SK-N-SH (cell line): Measurements from ENCODE around the gene ZBTB1.

Experiments used
- CTCF ChIP-seq: fragments of 200-600 bp; sonication (generic); IDR thresholded peaks from 2 replicates; pipeline ENCODE4 v1.6.1; 2017; ENCODE audit warnings: antibody characterized with exemption, mild to moderate bottlenecking, moderate library complexity
- ELF1 ChIP-seq: IDR thresholded peaks from 2 replicates; pipeline ENCODE4 v1.4.0; 2012
- RAD21 ChIP-seq: IDR thresholded peaks from 2 replicates; pipeline ENCODE4 v1.6.1; 2012; ENCODE audit warnings: mild to moderate bottlenecking, low read length
- USF1 ChIP-seq: IDR thresholded peaks from 2 replicates; pipeline ENCODE4 v1.4.0; 2012; ENCODE audit warnings: low read depth, borderline replicate concordance

- TF ChIP-seq ELF1: no peak
- TF ChIP-seq CTCF: no peak
- TF ChIP-seq USF1: no peak
- no peak for TF ChIP-seq RAD21
Observed at GRCh38 chr14:64504310-64504896, at the start of gene ZBTB1.
